GM18511 (cell line): ENCODE data around the gene CDCP1.
"Not testable (repeated sequence)": the region's sequence is repeated elsewhere in the genome, so short reads cannot be mapped to it uniquely, and the experiment has no call there.

Experiments
- ATAC-seq: cut with Tn5 transposase; IDR thresholded peaks from one replicate; pipeline ENCODE4 v1.9.1; 2021; ENCODE audit warnings: mild to moderate bottlenecking, moderate library complexity; ENCODE audit not compliant: unreplicated experiment

The CDCP1 gene

GRCh38 chr3:45171283-45171682 lies 25.1 kb upstream of the CDCP1 start:
- no peak for ATAC-seq

- ATAC-seq = no peak
Observed at GRCh38 chr3:45170096-45170495, 23.9 kb upstream of the CDCP1 start.

- ATAC-seq = no peak
Observed at GRCh38 chr3:45169125-45169904, 23.1 kb upstream of the CDCP1 start.

GRCh38 chr3:45168451-45168850 lies 22.3 kb upstream of the CDCP1 start:
- no peak for ATAC-seq

GRCh38 chr3:45167011-45167911 lies 21.1 kb upstream of the CDCP1 start:
- peak; percentile 74 for ATAC-seq

GRCh38 chr3:45166321-45166879 lies 20.2 kb upstream of the CDCP1 start:
- no peak for ATAC-seq

GRCh38 chr3:45165497-45166283 lies 19.5 kb upstream of the CDCP1 start:
- no peak for ATAC-seq

- no peak for ATAC-seq
Observed at GRCh38 chr3:45164056-45164455, 17.9 kb upstream of the CDCP1 start.

GRCh38 chr3:45163481-45163880 lies 17.3 kb upstream of the CDCP1 start:
- ATAC-seq = peak; percentile 74

- ATAC-seq = no peak
Observed at GRCh38 chr3:45154641-45155147, 8.5 kb upstream of the CDCP1 start.

GRCh38 chr3:45153658-45154437 lies 7.7 kb upstream of the CDCP1 start:
- ATAC-seq = no peak

GRCh38 chr3:45152307-45152706 lies 6.1 kb upstream of the CDCP1 start:
- no peak for ATAC-seq

- no peak for ATAC-seq
Observed at GRCh38 chr3:45151100-45151499, 4.9 kb upstream of the CDCP1 start.

- no peak for ATAC-seq
Observed at GRCh38 chr3:45148921-45149320, 2.7 kb upstream of the CDCP1 start.

GRCh38 chr3:45145223-45145622 lies 955 bp downstream of the CDCP1 start:
- ATAC-seq = no peak

- no peak for ATAC-seq
Observed at GRCh38 chr3:45143673-45144671, 2.2 kb downstream of the CDCP1 start.

- ATAC-seq = not testable (repeated sequence)
Observed at GRCh38 chr3:45140770-45141155, 5.4 kb downstream of the CDCP1 start.

GRCh38 chr3:45140141-45140769 lies 5.9 kb downstream of the CDCP1 start:
- ATAC-seq = no peak
